Activated naive CD4-positive, alpha-beta T cell treated with anti-CD3 and anti-CD28 coated beads, Interleukin-2, amount 50 U/mL, for 16 hours (primary cell): ENCODE measurements around the gene PPP1R11.
"Not testable (repeated sequence)": the region's sequence is repeated elsewhere in the genome, so short reads cannot be mapped to it uniquely, and the experiment has no call there.

Experiments
- DNase-seq: peaks from one replicate; pipeline ENCODE4 v3.0.0-alpha.2; 2020

Gene PPP1R11

GRCh38 chr6:30100154-30100553 is 33.2 kb downstream of the PPP1R11 start:
- DNase-seq = no peak

GRCh38 chr6:30100585-30101443 is 33.8 kb downstream of the PPP1R11 start:
- DNase-seq = peak; percentile 22

- DNase-seq = peak; percentile 68
Observed at GRCh38 chr6:30101444-30102413, 34.7 kb downstream of the PPP1R11 start.

GRCh38 chr6:30102414-30102969 is 35.5 kb downstream of the PPP1R11 start:
- DNase-seq = no peak

- peak; percentile 83 for DNase-seq
Observed at GRCh38 chr6:30102970-30103871, 36.2 kb downstream of the PPP1R11 start.

GRCh38 chr6:30103872-30104179 is 36.8 kb downstream of the PPP1R11 start:
- DNase-seq = no peak

- no peak for DNase-seq
Observed at GRCh38 chr6:30104661-30105060, 37.7 kb downstream of the PPP1R11 start.

- DNase-seq = no peak
Observed at GRCh38 chr6:30111266-30111856, 44.4 kb downstream of the PPP1R11 start.

GRCh38 chr6:30112402-30112994 is 45.5 kb downstream of the PPP1R11 start:
- no peak for DNase-seq

- DNase-seq = no peak
Observed at GRCh38 chr6:30113003-30113759, 46.2 kb downstream of the PPP1R11 start, which contains the start of gene TRIM31. Gene TRIM31 (minus strand): TSS chr6:30113090. CDS start chr6:30112805, 285 bp downstream.

- DNase-seq = no peak
Observed at GRCh38 chr6:30113841-30114240, 46.8 kb downstream of the PPP1R11 start.

GRCh38 chr6:30116724-30117123 is 49.7 kb downstream of the PPP1R11 start:
- no peak for DNase-seq

- not testable (repeated sequence) for DNase-seq
Observed at GRCh38 chr6:30118691-30119090, 51.7 kb downstream of the PPP1R11 start.
